ENCODE results near the gene ANKDD1A.
A peak's percentile ranks its signal among the peaks of the same experiment; 100 is the strongest.

Gene ANKDD1A

GRCh38 chr15:64911311-64912186 lies at the start of gene ANKDD1A:
ANKDD1A (plus strand) TSS chr15:64911902; CDS start chr15:64911931, 29 bp downstream.
- peak; percentile 62 for DNase-seq
- ATAC-seq: peak; percentile 85

GRCh38 chr15:64861960-64862359 lies 49.7 kb upstream of the ANKDD1A start:
- ATAC-seq (no peak), DNase-seq (no peak)

GRCh38 chr15:64862408-64862807 lies 49.3 kb upstream of the ANKDD1A start:
- no peak for ATAC-seq
- DNase-seq: no peak

GRCh38 chr15:64864068-64864467 lies 47.6 kb upstream of the ANKDD1A start:
- ATAC-seq (no peak), DNase-seq (no peak)

- ATAC-seq (peak; percentile 47), DNase-seq (no peak)
Observed at GRCh38 chr15:64865126-64865997, 46.3 kb upstream of the ANKDD1A start.

- DNase-seq: no peak
Observed at GRCh38 chr15:64865998-64866520, 45.6 kb upstream of the ANKDD1A start.

GRCh38 chr15:64869501-64869900 lies 42.2 kb upstream of the ANKDD1A start:
- ATAC-seq (no peak), DNase-seq (no peak)

More at GRCh38 chr15:64865998-64866520, 45.6 kb upstream of the ANKDD1A start:
- ATAC-seq: no peak

- no peak for DNase-seq
- no peak for ATAC-seq
Observed at GRCh38 chr15:64870353-64870752, 41.3 kb upstream of the ANKDD1A start.

- ATAC-seq: no peak
- DNase-seq: no peak
Observed at GRCh38 chr15:64875641-64876223, 36.0 kb upstream of the ANKDD1A start.

GRCh38 chr15:64877435-64877834 lies 34.3 kb upstream of the ANKDD1A start:
- DNase-seq (no peak), ATAC-seq (no peak)

GRCh38 chr15:64878705-64879104 lies 33.0 kb upstream of the ANKDD1A start:
- DNase-seq: no peak
- no peak for ATAC-seq

- peak; percentile 81 for ATAC-seq
- no peak for DNase-seq
Observed at GRCh38 chr15:64883100-64883581, 28.6 kb upstream of the ANKDD1A start.

- ATAC-seq (peak; percentile 89), DNase-seq (peak; percentile 83)
Observed at GRCh38 chr15:64883997-64884511, 27.6 kb upstream of the ANKDD1A start.

- DNase-seq: no peak
- no peak for ATAC-seq
Observed at GRCh38 chr15:64884679-64885078, 27.0 kb upstream of the ANKDD1A start.

- no peak for ATAC-seq
Observed at GRCh38 chr15:64888336-64888735, 23.4 kb upstream of the ANKDD1A start.

GRCh38 chr15:64891561-64891960 lies 20.1 kb upstream of the ANKDD1A start:
- no peak for DNase-seq
- no peak for ATAC-seq

More at GRCh38 chr15:64888336-64888735, 23.4 kb upstream of the ANKDD1A start:
- no peak for DNase-seq

- ATAC-seq (peak; percentile 21), DNase-seq (peak; percentile 69)
Observed at GRCh38 chr15:64892847-64893403, 18.8 kb upstream of the ANKDD1A start.

GRCh38 chr15:64893481-64894394 lies 18.0 kb upstream of the ANKDD1A start:
- peak; percentile 88 for ATAC-seq
- peak; percentile 98 for DNase-seq

GRCh38 chr15:64894395-64895056 lies 17.2 kb upstream of the ANKDD1A start:
- ATAC-seq (peak; percentile 34), DNase-seq (peak; percentile 74)
